ENCODE results near the gene EPS15.
"Not testable (repeated sequence)": the region's sequence is repeated elsewhere in the genome, so short reads cannot be mapped to it uniquely, and the experiment has no call there.

Gene EPS15

DNA sequence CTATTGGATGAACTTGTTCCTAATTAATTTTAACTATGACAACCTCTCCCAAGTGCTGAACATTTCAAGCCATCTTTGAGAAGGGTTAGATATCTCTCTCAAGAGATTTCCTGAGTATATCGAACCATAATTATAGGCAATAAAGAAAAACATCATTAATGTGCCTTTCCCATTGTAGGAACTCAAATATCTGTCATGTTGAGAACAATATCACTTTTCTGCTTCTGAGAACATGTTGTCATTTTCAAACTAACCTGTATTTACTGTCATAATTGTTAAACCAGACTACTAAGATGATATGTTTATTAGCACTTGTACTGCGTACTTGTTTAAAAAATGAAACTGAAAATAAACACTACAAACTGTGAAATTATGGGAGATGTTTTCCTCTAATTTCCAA, 4.3 kb downstream of the EPS15 start:
- TF ChIP-seq, protein P1, sequence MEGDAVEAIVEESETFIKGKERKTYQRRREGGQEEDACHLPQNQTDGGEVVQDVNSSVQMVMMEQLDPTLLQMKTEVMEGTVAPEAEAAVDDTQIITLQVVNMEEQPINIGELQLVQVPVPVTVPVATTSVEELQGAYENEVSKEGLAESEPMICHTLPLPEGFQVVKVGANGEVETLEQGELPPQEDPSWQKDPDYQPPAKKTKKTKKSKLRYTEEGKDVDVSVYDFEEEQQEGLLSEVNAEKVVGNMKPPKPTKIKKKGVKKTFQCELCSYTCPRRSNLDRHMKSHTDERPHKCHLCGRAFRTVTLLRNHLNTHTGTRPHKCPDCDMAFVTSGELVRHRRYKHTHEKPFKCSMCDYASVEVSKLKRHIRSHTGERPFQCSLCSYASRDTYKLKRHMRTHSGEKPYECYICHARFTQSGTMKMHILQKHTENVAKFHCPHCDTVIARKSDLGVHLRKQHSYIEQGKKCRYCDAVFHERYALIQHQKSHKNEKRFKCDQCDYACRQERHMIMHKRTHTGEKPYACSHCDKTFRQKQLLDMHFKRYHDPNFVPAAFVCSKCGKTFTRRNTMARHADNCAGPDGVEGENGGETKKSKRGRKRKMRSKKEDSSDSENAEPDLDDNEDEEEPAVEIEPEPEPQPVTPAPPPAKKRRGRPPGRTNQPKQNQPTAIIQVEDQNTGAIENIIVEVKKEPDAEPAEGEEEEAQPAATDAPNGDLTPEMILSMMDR (IDR thresholded peaks at IDR 0.05; ENCODE audit: low read depth, low read length) = no peak
- no peak overlapping the region for H3K4me3 ChIP-seq (ENCODE audit: low read depth, low read length)

DNA sequence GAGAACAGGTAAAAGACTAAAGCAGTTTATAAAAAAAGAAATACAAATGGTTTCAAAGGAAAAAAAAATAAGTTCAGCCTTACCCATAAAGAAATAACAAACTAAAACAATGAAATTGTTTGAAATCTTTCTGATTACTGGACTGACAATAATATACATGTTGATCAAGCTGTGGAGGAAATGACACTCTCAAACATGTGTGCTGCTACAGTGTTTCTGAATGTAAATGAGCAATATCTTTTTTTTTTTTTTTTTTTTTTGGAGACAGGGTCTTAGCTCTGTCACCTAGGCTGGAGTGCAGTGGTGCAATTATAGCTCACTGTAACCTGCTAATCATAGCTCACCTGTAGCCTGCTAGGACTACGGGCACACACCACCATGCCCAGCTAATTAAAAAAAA, 6.5 kb downstream of the EPS15 start:
- TF ChIP-seq, protein P1 (IDR thresholded peaks at IDR 0.05; ENCODE audit: low read depth, low read length) = no peak
- H3K4me3 ChIP-seq (ENCODE audit: low read depth, low read length) = no peak overlapping the region

- H3K4me3 ChIP-seq (ENCODE audit: low read depth, low read length) = no peak overlapping the region
- TF ChIP-seq, protein P1 (IDR thresholded peaks at IDR 0.05; ENCODE audit: low read depth, low read length) = no peak
Observed at GRCh38 chr1:51512120-51512519, 6.9 kb downstream of the EPS15 start.

DNA sequence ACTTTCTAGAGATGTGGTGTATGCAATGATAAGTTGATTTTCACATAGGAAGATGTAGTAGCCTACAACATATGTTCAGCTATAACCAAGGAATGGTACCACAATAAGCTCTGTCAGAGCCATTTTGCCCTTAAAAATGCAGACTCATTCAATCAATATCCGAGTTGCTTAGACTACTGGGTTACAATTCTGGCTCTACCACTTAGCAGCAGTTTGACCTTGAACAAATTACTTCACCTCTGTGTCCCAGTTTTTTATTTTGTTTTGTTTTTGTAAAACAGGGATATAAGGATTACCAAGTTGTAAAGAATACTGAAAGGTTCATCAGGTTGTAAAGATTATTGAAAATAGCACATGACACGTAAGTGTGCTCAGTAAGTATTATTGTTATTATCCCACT, 9.3 kb downstream of the EPS15 start:
- H3K4me3 ChIP-seq (ENCODE audit: low read depth, low read length) = no peak overlapping the region

DNA sequence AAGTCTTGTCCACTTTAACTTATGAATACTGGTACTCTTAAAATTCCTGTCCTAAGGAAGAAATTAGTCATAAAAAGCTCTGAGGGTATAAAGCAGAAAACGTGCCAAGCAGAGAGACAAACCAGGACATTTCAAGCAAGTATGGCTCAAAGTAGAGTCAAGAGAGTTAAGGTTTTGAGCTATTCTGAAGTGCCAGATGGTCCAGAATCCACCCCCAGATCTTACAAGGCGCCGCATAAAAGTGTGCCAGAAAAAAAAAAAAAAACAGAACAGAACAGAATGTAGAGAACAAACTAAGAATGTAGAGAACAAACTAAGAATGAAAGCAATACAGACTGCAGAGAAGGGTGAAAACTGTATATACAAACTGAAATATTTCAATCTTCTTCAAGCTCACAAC, 12.5 kb downstream of the EPS15 start:
- H3K4me3 ChIP-seq (ENCODE audit: low read depth, low read length) = no peak overlapping the region
- TF ChIP-seq, protein P1 (IDR thresholded peaks at IDR 0.05; ENCODE audit: low read depth, low read length) = no peak

More for the DNA sequence above, 9.3 kb downstream of the EPS15 start:
- TF ChIP-seq, protein P1 (IDR thresholded peaks at IDR 0.05; ENCODE audit: low read depth, low read length) = no peak

DNA sequence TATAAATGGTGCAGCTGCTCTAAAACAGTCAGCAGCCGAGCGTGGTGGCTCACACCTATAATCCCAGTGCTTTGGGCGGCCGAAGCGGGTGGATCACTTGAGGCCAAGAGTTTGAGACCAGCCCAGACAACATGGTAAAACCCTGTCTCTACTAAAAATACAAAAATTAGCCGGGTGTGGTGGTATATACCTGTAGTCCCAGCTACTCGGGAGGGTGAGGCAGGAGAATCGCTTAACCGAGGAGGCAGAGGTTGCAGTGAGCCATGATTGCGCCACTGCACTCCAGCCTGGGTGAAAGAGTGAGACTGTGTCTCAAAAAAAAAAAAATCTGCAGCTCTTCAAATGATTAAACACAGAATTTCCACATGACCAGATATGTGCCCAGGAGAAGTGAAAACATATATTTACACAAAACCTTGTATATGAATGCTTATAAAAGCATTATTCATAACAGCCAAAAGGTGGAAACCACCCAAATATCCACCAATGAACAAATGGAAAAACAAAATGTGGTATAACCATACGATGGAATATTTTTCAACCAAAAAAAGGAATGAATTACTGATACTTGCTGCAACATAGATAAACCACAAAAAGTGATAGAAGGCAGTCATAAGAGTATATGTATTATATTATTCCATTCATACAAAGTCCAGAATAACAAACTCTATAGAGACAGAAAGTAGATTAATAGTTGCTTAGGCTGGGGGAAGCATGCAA, 14.1 kb downstream of the EPS15 start:
- TF ChIP-seq, protein P1 (IDR thresholded peaks at IDR 0.05; ENCODE audit: low read depth, low read length) = no peak
- H3K4me3 ChIP-seq (ENCODE audit: low read depth, low read length) = no peak overlapping the region

GRCh38 chr1:51501218-51501630, 17.8 kb downstream of the EPS15 start:
- H3K4me3 ChIP-seq (ENCODE audit: low read depth, low read length) = not testable (repeated sequence)

DNA sequence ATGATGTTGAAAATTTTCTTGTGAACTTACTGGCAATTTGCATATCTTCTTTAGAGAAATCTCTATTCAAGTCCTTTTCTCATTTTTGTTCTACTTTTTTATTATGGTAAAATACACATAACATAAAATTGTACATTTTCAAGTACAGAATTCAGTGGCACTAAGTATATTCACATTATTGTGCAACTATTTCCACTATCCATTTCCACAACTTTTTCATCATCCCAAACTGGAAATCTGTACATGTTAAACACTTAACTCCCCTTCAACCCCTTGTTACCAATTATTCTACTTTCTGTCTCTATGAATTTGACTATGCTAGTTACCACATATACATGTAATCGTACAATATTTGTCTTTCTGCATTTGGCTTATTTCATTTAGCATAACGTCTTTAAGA, 19.4 kb downstream of the EPS15 start:
- H3K4me3 ChIP-seq (ENCODE audit: low read depth, low read length) = no peak overlapping the region
- TF ChIP-seq, protein P1 (IDR thresholded peaks at IDR 0.05; ENCODE audit: low read depth, low read length) = no peak
